Measurements from ENCODE around the gene NAALADL2.
"Not testable (repeated sequence)": the region's sequence is repeated elsewhere in the genome, so short reads cannot be mapped to it uniquely, and the experiment has no call there.

The NAALADL2 gene

DNA sequence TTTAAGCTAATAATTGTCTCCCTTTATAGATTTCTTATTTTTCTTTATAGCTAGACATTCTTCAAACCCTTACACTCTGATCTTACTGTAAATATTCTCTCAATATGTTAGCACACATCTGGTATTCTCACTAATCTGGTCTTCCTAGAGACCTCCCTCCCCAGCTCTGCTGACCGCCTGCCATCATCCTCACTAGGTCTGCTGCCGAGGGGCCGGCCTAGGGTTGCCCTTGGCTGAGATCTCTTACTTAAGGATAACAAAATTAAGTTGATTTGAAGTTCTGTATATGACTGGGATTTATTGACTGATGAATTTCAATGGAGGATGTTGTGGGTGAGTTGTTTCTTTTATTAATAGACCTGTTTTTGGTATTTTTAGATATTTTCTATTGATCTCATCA lies 586.6 kb downstream of the NAALADL2 start:
- DNase-seq: no peak

DNA sequence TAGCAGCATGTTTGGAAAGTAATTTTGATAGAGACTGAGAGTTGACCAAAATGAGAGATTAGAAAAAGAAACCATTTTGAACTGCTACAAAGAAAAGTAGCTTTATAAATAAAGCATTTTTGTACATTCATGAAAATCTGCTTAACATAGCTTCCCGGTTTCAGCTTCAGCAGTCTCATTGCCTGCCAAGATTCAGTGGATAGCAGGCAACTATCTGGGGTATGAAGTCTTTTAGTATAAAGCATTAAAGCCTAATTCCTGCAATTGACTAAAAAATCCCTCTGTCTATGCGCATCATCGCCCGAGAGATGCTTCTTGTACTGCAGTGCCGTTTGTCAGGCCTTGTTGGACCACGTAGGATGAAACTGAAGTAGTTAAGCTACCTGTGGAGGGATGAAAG lies 588.4 kb downstream of the NAALADL2 start:
- DNase-seq: no peak

DNA sequence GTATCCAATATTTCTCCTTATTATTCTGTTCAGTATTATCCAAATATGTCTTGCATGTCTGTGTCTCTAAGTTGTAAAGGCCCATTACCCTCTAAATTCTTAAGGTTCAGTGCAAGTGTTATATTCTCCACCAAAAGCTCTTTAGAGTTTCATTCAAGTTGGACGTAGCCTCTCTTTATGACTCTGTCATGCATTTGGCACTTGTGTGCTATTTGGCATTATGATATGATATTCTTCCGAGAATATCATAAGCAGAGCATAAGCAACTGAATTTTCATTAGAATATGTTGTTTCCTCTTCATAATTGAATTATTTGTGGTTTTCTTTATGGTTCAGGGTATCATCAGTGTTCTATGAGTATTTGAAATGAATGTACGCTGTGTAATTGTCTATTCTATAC lies 594.2 kb downstream of the NAALADL2 start:
- no peak for DNase-seq

DNA sequence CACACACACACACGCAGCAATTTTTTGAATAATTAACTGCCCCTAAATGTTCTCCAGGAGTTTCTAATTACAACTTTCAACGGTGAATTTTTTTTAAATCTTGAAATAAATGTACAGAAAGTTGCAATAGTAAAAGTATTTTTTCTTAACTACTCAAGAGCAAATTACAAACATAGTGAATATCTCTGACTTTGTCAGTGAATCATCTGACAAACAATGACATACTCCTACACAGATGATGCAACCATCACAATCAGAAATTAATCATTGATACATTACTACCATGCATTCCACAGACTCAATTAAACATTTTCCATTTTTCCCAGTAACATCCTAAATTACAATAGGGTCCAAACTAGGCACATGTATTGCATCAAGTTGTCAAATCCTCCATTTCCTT lies 597.3 kb downstream of the NAALADL2 start:
- no peak for DNase-seq

DNA sequence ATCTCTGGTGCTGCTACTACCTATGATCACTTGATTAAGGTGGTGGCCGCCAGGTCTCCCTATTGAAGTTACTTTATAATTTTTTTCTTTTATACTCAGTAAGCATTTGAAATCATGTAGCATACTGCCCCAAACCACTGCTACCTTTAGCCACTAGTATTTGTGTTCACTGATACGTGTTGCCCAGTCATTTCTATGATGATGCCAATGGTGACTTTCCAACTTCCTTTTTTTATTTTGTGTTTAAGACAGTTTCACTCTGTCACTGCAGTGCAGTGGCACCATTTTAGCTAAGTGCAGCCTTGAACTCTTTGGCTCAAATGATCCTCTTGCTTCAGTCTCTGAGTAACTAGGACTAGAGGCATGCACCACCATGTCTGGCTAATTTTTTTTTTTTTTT lies 598.2 kb downstream of the NAALADL2 start:
- no peak for DNase-seq

DNA sequence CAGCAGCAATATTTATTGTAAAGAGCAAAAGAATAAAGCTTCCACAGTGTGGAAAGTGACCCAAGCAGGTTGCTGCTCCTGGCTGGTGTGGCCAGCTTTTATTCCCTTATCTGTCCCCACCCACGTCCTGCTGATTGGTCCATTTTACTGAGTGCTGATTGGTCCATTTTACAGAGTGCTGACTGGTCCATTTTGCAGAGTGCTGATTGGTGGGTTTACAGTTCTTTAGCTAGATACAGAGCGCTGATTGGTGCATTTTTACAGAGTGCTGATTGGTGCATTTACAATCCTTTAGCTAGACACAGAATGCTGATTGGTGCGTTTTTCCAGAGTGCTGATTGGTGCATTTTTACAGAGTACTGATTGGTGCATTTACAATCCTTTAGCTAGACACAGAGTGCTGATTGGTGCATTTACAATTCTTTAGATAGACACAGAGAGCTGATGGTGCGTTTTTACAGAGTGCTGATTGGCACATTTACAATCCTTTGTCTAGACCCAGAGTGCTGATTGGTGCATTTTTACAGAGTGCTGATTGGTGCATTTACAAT lies 601.8 kb downstream of the NAALADL2 start:
- not testable (repeated sequence) for DNase-seq

DNA sequence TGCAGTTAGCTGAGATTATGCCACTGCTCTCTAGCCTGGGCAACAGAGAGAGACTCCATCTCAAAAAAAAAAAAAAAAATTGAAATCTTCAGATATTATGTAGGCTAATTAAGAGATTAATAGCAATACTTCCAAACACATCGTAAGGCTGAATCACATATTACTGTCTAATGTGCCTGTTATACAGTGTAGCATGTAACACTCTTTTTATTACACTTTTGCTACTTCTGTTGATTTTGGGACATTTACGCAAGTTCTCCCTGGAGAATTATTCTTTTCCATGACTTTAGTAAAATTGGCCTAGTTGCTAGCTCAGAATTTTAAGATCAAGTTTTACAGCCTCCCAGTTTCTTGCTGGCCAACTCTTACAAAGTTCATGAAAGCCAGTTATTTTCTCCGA lies 605.2 kb downstream of the NAALADL2 start:
- DNase-seq: no peak

DNA sequence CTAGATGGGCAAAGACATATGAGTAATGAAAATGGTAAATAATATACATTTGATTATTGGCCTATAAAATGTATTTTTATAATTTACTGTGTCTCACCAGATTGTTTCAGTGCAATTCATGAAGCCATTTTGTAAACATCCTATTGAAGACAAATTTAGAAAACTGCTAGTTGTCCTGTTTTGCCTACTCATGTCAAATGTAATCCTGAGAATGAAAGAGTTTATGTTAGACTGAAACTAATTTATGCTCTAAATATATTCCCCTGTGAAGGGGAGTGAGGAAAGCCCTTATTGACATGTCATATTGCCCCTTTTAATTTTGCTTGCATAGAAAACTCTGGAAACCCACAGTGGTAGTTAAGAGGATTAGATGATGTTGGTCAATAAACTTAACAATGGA lies 610.0 kb downstream of the NAALADL2 start:
- DNase-seq: no peak

DNA sequence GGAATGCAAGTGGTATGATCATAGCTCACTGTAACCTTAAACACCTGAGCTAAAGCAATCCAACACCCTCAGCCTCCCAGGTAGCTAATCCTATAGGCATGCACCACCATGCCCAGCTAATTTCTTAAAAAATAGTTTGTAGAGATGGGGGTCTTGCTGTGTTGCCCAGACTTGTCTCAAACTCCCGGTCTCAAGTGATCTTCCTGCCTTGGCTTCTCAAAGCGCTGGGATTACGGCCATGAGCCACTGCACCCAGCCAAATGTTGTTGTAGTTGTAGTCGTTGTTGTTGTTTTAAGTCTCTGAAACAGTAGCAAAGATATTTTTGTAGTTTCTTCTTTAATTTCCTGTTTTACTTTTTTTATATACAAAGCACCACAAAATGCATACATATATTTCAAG lies 616.6 kb downstream of the NAALADL2 start:
- DNase-seq: no peak

DNA sequence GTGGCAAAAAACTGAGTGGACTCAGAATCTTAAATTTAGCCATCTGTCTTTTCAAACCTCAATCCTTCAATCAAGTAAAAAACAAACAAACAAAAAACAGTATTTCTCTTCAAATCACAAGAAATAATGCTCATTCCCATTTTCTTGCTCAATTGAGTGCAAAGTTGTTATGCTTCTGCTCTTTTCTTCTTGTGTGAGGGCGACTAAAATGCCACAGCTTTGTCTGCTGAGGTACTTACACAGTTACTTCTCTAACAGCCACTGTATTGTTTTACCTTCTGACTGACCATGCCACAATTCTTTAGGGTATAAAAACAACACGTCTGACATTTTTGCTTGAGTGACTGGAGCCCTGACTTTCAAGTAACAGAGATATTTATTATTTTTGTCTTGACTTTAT lies 617.4 kb downstream of the NAALADL2 start:
- no peak for DNase-seq

DNA sequence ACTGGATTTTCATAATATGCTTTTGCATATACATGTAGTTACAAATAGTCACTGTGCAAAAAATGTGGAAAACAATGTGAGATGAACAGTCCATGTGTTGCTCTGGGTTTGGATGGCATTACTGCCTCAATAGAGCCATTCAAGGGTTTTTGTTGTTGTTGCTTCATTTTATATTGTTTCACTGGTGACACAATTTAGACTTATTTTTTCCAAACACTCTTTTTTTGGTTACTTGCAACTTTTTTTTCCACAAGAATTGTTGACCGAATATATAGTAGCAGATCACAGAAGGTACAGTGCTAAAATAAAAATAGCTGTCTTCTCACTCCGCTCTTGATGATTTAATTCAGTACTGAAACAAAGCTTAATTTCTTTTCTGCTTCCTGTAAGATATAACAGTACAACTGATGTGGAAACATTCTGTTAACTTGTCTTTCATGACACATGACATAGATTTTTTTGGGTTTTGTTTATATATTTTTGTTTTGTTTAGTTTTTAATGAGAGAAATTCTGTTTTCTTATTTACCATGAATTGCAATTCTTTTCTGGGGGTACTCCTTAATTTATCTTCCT lies 618.6 kb downstream of the NAALADL2 start:
- no peak for DNase-seq

DNA sequence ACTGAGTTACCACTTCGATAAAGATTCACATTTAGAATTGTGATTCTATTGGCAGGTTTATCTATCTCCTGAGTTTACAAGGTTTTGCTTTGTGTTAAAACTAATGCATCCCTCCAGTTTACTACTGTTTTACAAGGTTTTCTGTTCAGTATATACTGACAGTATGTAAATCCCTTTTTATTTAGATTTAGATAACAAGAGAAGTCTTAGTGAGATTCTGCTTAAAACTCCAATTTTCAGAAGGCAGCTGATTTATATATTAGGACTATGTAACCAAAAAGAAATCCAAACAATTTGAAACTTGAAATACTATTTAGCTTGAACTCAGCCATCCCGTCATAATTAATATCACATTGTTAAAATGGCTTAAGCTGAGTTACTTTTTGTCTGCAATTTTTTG lies 619.2 kb downstream of the NAALADL2 start:
- DNase-seq: no peak

DNA sequence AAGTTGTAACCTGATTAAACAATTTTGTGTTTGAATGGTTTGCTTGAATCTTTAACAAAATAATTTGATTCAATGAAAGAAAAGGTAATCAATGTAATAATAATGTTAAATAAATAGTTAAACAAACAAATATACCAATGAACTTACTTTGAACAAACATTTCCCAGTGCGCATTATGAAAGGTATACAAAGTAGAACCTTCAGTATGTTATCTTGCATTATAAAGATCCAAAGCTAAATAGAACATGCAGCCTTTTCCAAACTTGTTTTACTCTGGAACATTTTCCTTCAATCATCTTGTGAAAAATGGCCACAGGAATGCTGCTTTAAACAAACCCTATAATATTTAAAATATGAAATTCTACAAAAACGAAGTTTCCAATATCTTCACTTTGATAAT lies 620.0 kb downstream of the NAALADL2 start:
- DNase-seq: no peak

DNA sequence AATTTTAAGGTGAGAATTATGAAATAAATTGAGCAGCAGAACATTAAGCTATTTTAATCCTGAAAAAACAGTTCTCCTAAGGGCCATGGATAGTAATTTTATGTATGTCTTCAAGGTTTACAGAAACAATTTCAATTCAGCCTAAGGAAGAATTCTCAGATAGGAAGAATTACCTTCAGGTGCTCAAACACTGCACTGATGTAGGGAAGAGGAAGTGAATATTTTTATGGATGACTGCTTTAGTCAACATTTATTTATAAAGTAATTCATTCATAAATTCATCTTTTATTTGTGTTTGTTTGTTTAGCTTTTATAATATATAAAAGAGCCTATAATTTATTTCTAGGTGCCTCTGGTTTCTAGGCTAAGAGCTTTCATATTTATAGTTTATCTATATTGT lies 620.7 kb downstream of the NAALADL2 start:
- no peak for DNase-seq

DNA sequence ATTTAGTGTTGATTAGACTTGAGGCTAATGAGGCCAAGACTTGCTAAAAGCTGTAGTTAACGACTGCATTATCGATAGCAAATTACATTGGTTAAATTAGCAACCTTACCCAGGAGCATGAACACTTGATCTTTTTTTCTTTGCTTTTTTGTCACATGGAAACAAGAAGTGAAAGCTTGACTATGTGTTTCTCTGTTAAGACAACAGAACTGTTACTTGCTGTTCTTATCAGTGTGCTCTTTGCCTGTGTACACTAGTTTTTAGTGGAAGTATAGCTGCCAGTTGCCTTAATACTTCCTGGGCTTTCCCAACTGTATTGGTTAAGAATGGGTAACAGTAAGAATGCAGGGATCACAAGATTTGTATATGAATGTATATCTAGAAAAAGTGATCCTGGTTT lies 625.5 kb downstream of the NAALADL2 start:
- no peak for DNase-seq

DNA sequence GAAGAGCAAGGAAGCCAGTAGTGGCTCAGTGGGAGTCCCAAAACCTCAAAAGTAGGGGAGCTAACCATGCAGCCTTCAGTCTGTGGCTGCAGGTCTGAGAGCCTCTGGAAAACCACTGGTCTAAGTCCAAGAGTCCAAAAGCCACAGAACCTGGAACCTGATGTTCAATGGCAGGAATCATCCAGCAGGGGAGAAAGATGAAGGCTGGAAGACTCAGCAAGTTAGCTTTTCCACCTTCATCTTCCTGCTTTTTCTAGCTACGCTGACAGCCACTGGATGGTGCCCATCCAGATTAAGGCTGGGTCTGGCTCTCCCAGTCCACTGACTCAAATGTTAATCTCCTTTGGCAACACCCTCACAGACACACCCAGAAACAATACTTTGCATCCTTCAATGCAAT lies 626.3 kb downstream of the NAALADL2 start:
- DNase-seq: no peak

DNA sequence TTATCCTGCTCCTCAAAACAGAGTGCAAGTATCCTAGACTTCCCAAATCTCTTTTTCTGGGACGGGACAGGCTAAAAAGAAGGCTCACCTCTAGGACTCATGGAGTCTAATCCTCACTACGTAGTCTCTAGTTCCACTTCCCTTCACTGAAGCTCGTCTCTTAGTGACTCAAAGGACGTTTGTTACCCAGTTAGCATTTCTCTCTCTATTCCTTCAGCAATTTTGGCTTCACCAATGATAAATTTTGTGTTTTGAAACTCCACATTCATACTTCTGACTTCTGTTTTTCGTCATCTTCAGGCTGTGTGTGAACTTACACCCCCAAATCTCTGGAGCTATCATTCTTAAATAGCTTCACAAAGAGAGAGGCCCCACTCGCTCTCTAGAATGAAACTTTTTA lies 627.1 kb downstream of the NAALADL2 start:
- no peak for DNase-seq

DNA sequence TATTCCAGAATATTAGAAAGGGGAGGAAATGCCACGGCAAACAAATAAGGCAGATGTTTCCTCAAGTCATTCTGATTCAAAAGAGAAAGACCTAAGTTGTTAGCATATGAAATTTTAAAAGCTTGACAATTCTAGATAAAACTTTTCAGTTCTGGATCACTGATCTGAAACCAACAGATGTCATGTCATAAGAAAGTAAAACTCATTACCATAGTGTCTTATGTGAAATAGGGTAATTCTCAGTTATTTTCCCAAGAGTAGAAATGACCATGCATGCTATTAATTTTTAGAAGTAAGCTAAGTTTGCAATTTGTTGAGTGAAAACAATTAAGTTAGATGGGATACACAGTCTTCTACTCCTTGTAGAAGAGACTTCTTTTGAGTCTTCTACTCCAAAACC lies 630.3 kb downstream of the NAALADL2 start:
- DNase-seq: no peak

DNA sequence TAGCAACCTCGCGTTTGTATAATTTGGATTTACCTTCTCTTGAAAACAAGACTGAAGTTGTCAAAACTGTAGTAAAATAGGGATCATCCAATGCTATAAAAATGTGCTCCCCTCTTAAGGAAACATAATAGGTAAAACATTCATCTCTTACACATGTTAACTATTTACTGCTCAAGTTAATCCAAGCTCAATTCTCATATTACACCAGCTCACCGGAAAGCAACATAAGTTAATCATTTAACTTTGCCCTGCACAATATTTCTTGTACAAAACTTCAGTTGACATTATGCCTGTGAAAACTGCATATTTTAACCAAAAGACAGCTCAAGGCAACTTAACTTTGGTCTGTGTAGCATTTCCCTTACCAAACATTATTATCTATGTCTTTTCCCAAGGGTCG lies 634.2 kb downstream of the NAALADL2 start:
- no peak for DNase-seq

DNA sequence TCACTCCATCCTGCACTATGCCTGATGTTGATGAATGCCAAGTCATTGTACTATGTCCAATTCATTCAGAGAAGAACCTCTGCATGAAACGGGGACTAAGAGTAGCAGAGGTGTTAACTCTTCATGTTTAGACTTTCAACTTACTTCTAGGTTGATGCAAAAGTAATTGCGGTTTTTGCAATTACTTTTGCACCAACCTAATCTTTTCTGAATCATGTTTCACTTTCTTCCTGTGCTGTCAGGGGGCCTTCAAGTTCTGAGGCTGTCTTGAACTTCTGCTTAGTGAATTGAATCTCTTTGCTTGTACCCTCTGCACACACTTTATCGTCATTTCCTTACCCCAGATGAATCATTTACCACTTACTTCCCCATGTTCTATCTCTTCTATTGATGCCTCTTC lies 636.2 kb downstream of the NAALADL2 start:
- DNase-seq: peak; percentile 30 to 34

DNA sequence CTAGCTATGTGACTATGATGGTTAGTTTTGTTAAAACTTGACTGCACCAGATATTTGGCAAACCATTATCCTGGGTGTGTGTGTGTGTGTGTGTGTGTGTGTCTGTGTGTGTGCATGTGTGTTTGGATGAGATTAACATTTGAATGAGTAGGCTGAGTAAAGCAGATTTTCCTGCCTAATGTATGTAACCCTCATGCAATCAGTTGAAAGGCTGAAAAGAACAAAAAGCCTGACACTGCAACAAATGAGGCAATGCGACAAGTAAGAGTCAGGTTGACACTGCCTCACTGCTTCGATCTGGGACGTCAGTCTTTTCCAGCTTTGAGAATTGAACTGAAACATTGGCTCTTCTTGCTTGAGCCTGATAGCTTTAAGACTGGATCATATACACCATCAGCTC lies 643.0 kb downstream of the NAALADL2 start:
- DNase-seq: no peak

DNA sequence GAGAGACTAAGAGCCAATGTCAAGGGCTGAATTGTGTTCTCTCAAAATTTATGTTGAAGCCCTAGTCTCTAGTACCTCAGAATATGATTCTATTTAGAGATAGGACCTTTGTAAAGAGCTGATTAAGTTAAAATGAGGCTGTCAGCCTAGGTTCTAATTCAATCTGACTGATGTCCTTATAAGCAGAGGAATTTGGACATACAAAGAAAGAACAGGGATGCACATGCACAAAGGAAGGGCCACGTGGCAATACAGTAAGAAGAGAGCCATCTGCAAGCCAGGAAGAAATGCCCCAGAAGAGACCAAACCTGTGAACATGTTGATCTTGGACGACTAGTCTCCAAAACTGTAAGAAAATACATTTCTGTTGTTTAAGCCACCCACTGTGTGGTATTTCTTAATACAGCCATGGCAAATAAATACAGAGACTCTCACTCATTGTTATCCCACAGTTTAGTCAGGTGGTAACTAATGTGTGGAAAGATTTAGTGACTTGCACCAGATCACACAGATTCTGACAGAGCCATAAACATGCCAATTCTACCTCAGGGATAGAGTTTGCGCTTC lies 652.2 kb downstream of the NAALADL2 start:
- no peak for DNase-seq

DNA sequence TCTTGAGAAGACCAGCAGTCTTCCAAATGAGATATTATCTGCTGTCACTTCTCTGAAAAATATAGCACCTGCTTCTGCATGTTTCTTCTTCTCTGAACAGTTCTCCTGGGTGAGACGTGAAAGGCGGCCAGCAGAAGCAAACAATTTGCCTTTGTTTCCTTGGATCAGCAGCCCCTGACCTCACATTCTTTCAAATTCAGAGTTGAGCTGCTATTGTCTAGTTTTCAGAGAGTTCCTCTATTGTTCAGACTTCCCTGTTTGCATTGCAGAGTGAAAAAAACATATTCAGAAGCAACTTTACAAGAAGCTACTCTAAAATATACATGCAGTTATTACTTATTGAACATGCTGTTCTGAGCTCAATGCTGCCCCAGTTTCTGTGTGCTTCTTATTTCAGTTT lies 653.6 kb downstream of the NAALADL2 start:
- no peak for DNase-seq

DNA sequence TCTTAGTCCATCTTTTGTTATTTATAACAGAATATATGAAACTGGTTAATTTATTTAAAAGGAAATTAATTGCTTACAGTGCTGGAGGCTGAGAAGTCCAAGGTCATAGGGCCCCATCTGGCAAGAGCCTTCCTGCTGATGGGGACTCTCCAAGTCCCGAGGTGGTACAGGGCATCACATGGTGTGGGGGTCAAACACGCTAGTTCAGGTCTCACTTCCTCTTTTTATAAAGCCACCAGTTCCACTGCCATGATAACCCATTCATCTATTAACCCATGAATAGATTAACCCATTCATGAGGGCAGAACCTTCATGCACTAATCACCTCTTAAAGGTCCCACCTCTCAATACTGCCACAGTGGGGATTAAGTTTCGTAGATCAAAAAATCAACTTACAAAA lies 659.3 kb downstream of the NAALADL2 start:
- DNase-seq: no peak

DNA sequence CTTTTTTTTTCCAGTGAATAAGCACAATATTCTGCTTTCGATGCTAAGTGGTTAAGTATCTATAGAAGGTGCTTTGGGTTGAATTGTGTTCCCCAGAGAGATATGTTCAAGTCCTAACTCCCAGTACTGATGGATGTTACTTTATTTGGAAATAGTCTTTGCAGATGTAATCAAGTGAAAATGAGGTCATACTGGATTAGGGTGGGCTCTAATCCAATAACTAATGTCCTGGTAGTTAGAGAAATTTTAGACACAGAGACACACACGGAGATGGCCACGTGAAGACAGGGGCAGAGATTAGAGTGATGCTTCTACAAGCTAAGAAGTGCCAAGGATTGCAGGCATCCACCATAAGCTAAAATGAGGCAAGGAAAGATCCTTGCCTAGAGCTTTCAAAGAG lies 662.3 kb downstream of the NAALADL2 start:
- no peak for DNase-seq
